Measurements from ENCODE around the gene PAX8.

Gene PAX8

DNA sequence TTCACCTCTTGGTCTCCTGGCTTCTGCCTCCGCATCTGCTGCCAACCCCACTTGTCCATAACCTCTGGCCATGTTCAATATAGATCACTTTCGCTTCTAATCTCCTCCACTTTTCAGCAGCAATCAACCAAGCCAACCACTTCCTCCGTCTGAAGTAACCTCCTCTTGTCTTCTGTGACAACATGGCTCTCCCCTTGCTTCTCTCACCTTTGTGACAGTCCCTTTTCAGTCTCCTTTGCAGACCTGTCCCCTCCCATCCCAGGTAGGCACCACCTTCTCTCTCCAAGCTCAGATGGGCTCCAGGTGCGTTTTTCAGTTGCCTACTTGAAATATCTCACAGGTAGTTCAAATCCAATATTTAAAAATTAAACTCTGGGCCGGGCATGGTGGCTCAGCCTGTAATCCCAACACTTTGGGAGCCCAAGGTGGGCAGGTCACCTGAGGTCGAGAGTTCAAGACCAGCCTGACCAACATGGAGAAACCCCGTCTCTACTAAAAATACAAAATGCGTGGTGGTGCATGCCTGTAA, 109.7 kb downstream of the PAX8 start:
- DNase-seq (ENCODE audit: low read depth in 2 of 2): no peak

DNA sequence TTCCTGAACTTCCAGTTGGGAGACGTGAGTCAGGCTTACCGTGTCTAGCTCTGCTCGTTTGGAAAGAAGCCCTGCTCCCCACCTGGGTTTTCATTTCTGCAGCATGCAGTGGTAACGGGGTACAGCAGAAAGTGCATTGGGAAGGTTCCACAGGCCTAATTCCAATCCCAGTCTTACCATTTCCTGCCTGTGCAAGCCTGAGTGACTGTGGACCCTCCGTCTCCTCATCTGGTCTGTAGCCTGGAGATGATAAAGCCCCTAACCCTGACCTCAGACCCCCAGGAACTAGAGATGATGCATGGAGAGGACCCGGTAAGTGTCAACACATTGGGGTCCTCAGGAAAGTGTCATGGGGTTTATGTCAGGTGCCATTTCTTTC, 110.8 kb downstream of the PAX8 start:
- DNase-seq (ENCODE audit: low read depth in 2 of 2): no peak

DNA sequence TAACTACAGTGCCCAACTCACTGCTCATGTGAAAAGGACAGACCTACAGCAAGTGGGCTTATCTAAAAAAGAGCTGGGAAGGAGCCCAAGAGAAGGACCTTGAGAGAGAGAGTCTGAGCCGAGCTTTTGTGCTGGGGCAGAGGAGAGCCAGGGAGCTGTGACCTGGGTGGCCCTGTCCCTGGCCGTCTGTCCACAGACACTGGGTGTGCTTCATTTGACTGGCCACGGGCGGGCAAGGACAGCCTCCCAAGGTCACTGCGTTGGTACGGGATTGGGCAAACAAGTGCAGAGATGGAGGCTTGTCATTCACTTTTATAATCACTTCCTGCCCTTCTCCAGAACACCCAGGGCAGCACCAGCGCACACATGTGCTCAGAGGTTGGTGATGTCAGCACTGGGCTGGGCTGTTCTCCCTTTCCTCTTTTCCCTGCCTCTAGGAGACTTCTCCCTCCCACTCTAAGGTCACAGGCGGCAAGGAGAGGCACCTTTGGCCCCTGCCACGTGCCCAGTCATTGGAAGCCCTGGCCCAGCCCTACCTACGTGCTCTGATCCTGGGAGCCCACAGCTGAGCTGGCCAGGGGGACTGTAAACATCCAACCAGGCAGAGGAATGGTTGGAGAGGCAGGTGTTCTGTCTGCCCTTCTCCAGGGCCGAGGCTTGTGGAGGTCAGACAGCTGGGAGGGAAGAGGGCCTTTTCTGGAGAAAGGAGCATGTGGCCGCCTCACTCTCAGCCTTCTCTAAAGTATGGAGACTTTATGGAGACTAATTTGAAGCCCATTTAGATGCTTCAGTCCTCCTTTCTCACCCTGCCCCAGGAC, 111.4 kb downstream of the PAX8 start:
- DNase-seq (ENCODE audit: low read depth in 2 of 2): no peak

DNA sequence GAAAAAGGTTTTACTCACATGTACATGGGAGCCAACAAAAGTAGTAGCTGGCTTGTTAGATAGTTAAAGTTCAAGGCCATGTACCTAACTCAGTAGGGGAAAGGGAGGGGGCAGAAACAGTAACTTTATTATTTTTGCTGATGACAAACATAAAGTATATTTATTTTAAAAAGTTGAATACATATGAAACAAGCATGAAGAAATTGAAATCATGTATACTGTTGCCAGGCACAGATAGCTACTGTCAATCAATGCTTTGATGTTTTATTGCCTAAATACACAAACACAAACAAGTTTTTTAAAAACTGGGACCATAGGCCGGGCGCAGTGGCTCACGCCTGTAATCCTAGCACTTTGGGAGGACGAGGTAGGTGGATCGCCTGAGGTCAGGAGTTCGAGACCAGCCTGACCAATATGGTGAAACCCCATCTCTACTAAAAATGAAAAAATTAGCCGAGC, 112.5 kb downstream of the PAX8 start:
- no peak for DNase-seq (ENCODE audit: low read depth in 2 of 2)

Measured in stimulated activated CD8-positive, alpha-beta memory T cell treated with anti-CD3 and anti-CD28 coated beads, Interleukin-7, amount 100 ng/mL, for 4 hours (primary cell).